Inferior parietal cortex (tissue), 1 donor: ENCODE measurements around the gene UIMC1.
"Not testable (repeated sequence)": the region's sequence is repeated elsewhere in the genome, so short reads cannot be mapped to it uniquely, and the experiment has no call there.

Experiments used
- DNase-seq: peaks from one replicate; pipeline ENCODE4 v3.0.0-alpha.2; 2016; ENCODE audit errors: extremely low spot score

The UIMC1 gene

GRCh38 chr5:177006265-177006972 lies at the start of gene UIMC1:
TSS of gene UIMC1 (minus strand) at chr5:177006779. CDS start at chr5:176982615, 24,164 bp downstream.
- DNase-seq: peak; percentile 87

DNA sequence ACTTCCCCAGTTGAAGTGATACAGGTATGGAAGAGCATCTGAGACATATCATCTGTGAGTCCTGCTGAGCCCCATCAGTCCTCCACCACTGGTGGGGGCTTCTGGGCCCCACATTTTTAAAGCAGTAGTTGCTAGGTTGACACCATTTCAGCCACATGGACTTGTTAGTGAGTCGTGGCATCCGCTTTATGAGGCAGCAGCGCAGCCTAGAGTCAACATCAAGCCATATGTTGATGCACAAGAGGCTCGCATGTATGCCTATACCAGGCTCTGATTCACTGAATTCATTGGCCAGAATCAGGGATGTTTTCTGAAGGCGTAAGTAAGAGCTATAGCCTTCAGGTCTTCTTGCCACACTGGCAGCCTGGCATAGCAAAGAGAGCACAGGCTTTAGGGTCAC lies 42.7 kb upstream of the UIMC1 start:
- DNase-seq: no peak

DNA sequence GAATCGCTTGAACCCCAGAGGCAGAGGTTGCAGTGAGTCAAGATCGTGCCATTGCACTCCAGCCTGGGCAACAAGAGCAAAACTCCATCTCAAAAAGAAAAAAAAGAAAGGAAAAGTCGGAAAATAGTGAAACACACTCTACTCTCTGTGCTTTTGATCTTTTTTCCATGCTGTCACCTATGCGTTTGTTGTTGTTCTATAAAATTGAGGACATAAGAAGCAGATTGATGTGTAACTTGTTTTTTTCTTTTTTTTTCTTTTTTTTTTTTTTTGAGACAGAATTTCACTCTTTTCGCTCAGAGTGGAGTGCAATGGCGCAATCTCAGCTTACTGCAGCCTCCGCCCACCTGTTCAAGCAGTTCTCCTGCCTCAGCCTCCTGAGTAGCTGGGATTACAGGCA lies 42.0 kb upstream of the UIMC1 start:
- not testable (repeated sequence) for DNase-seq

DNA sequence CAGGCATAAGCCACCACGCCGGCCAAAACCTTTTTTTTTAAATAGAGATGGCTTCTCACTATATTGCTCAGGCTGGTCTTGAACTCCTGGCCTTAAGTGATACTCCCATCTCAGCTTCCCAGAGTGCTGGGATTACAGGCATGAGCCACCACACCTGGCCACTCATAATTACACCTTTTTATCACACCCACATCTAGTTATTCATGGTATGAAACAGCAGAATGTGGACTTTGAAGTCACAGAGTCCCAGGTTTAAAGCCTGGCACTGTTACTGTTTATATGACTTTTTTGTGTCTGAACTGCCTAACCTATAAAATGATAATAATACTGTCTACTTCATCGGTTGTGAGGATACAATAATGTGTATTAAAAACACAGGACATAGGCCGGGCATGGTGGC lies 39.1 kb upstream of the UIMC1 start:
- DNase-seq: no peak

DNA sequence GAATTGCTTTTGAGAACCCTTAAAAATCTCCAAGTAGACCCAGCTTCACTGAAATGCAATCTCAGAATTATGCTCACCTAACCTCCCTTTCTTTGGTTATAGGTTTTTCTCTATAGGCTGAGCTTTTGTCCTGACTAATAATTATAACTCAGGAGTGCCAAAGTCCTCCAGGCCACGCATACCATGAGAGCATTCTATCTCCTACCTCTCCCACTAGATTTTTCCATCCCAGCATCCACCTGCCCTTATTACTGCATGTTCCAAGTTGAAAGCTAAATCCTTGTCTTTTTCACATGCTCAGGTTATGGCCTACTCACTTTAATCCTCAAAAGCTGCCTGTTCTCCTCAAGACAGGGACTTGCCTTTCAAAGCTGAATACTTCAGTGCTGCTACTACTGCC lies 38.1 kb upstream of the UIMC1 start:
- no peak for DNase-seq

GRCh38 chr5:177043958-177044357 lies 37.4 kb upstream of the UIMC1 start:
- no peak for DNase-seq

DNA sequence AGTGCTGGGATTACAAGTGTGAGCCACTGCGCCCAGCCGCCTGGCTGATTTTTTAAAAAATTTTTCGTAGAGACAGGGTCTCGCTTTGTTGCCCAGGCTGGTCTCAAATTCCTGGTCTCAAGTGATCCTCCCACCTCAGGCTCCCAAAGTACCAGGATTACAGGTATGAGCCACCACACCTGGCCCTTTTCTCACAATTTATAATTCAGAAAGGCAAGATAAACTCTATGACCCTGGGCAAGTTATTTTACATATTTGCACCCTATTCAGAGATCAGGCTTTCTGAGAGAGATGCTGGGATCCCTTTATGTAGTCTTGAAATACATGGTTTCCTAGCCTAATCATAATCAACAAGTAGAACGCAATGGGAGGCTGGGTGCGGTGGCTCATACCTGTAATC lies 36.5 kb upstream of the UIMC1 start:
- DNase-seq: no peak

GRCh38 chr5:177041936-177042335 lies 35.4 kb upstream of the UIMC1 start:
- no peak for DNase-seq

DNA sequence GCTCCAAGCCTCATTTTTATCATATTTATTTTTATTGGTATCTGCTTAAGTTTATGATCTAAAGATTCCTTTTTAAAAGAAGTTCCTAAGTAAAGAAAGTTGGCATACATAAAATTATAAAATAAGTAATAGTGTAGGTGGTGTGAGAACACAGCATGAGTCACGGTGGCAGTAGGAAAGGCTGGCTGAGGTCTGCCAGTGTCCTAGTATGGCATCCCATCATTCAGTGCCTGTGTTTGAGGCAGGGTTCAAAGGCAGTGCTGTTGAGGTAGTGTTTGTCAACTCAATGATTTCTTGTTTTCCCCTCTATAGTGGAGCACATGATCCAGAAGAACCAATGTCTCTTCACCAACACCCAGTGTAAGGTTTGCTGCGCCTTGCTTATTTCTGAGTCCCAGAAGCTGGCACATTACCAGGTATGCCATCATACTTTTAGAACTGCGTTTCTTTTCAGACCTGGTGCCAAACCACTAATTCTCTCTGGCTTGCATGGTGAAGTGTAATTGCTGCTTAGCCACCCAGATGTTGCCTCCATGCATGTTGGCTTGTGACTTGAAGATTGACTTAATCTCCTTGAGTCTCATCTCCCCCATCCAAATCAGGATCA lies 34.3 kb upstream of the UIMC1 start:
- DNase-seq: peak; percentile 38

DNA sequence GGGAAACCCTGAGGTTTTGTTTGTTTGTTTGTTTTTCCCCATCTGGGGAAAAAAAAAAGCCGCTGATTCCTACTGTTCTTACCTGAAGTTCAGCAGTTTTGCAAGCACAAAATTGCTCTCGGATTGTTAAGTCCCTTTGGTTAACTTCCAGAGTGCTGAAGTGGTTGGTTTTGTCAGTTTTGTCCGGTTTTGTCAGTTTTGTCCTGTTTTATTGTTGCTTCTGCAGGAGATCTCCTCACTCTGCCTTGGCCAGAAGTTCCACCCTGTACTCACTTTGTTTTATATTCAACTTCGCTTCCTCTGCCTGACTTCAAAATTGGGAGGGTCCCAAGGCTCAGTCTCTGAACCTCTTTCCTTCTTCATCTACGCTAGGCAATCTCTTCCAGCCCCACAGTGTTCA lies 30.3 kb upstream of the UIMC1 start:
- no peak for DNase-seq

DNA sequence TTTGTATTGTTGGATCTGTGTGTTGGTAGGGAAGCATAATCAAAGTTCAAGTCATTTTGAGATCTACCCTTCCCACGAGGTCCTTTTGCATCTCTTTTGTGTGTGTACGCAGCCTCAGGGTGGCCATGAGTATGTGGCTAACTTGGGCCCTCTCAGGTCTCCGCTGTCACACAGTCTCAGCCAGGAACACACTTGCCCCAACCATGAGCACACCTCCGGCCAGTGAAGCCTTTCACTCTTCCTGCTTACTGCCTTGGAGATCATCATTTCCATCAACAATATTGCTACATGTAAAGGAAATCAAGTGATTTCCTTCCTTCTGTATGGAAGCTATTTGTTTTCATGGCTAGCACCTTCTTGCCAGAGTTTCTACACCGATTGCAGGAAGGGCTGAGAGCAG lies 29.9 kb upstream of the UIMC1 start:
- DNase-seq: no peak

- no peak for DNase-seq
These were observed 29.4 kb upstream of the UIMC1 start for GRCh38 chr5:177035976-177036375.

DNA sequence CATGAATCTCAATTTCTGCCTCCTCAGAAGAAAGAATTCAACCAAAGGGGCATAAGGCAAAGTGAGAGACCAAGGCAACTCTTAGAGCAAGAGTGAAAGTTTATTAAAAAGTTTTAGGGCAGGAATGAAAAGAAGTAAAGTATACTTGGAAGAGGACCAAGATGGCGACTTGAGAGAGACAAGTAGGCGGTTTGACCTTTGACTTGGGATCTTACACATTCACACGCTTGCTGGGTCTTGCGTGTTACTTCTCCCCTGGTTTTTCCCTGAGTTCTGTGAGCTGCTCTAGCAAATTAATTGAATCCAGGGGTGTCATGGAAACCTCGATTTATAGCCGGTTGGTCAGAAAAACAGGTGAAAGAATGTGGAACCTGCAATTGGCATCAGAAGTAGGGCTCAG lies 22.9 kb upstream of the UIMC1 start:
- no peak for DNase-seq

DNA sequence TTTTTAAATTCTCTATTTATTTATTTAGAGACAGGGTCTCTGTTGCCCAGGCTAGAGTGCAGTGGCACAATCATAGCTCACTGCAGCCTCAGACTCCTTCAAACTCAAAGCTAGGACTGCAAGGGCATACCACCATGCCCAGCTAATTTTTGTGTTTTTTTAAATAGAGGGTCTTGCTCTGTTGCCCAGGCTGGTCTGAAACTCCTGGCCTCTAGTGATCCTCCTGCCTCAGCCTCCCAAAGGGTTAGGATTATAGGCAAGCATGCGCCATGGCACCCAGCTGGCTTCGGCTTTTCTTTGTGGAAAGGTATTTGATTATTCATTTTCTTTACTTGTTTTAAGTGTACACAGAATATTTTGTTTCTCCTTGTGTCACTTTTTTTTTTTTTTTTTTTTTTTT lies 21.1 kb upstream of the UIMC1 start:
- no peak for DNase-seq

- no peak for DNase-seq
These were observed 18.6 kb upstream of the UIMC1 start for GRCh38 chr5:177025101-177025601.

- DNase-seq: no peak
These were observed 18.0 kb upstream of the UIMC1 start for GRCh38 chr5:177024559-177024958.

DNA sequence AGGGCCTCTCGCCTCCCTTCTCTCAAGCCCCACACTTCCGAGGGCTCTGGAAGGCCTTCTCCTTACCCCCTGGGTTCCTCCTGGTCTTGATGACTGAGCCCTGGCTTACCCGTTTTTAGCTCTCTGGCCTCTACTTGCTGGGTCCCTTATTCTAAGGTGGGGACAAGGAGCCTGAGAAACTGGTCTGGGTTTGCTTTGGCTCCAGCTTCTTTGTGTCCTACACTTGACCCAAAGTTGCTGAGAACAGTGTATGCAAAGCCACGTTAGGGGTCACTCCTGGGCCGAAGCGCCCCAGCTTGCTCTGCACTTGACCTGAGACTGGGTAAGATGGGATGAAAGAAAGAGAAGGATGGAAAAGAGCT lies 16.7 kb upstream of the UIMC1 start:
- peak; percentile 6 for DNase-seq

DNA sequence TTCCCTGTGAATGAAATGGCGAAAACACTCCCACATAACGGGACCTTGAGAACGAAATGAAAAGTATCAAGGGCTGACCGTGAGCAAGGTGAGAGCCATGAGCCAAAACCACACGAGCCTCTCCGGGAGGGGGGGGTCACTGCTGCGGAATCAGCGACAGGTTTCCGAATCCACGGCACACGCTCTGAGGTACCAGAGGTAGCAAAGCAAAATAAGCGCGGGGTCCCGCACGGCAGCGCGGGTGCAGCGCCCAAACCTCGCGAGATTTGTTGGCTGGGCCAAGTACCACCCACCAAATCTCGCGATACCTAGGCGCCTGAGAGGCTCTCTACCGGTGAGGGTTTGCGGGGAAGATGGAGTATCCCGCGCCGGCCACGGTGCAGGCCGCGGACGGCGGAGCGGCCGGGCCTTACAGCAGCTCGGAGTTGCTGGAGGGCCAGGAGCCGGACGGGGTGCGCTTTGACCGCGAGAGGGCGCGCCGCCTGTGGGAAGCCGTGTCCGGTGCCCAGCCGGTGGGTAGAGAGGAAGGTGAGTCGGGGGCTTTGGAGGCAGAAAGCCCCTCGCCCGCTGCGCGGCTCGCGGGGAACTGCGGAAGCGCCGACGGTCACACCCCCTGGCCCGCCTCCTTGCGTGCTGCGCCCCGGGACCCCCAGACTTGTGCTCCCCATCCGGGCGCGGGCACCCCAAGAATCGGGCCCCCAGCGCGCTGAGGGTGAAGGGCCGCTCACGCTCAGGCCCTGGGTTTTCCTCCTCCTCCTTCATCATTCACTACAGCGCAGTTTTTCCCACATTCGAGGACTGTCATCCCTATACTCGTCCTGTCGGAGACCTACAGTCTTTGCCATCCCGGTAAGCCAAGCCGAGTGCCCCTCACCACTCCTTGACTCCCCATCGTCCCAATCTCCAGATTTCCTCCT lies 16.1 kb upstream of the UIMC1 start, which contains the start of gene ZNF346:
Gene ZNF346 (plus strand): TSS at position 311 of the 917 bp plus-strand sequence. CDS start 43 bp downstream, at position 354.
- peak; percentile 91 for DNase-seq

GRCh38 chr5:177020033-177020432 lies 13.5 kb upstream of the UIMC1 start:
- no peak for DNase-seq

GRCh38 chr5:177018341-177018740 lies 11.8 kb upstream of the UIMC1 start:
- DNase-seq: no peak

- DNase-seq: no peak
These were observed 8.6 kb upstream of the UIMC1 start for GRCh38 chr5:177015156-177015555.

DNA sequence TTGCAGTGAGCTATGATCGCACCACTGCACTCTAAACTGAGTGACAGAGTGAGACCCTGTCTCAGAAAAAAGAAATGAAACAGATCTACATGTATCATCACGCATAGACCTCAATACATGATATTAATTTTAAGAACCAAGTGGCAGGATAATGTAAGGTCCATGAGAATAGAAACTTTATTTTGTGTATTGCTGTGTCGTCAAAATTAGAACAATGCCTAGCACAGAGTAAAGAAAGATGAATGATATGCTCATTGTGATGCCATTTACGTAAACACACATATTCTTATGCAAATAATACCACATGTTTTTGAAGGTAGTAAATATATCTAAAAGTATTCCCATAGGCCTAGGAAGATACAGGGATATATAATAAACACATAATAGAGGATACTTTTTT lies 3.6 kb upstream of the UIMC1 start:
- DNase-seq: no peak
